Stimulated activated naive CD8-positive, alpha-beta T cell treated with anti-CD3 and anti-CD28 coated beads, Interleukin-15, Interleukin-2, amounts not matched to agents 100 ng/mL and 50 ng/mL, for 24 hours (primary cell): ENCODE measurements around the gene PDIA5.
"Not testable (repeated sequence)": the region's sequence is repeated elsewhere in the genome, so short reads cannot be mapped to it uniquely, and the experiment has no call there.

Source experiments
- H3K27ac Mint-ChIP-seq: one replicate; pipeline ENCODE4 v1.8.0; 2021; ENCODE audit warnings: mild to moderate bottlenecking, mixed read lengths
- H3K27me3 Mint-ChIP-seq: one replicate; pipeline ENCODE4 v1.8.0; 2021; ENCODE audit warnings: mixed read lengths
- H3K36me3 Mint-ChIP-seq: one replicate; pipeline ENCODE4 v1.8.0; 2021; ENCODE audit warnings: low read depth, mixed read lengths
- H3K4me1 Mint-ChIP-seq: one replicate; pipeline ENCODE4 v1.8.0; 2021; ENCODE audit warnings: low read depth, mixed read lengths
- H3K4me3 Mint-ChIP-seq: one replicate; pipeline ENCODE4 v1.8.0; 2021; ENCODE audit warnings: mild to moderate bottlenecking, mixed read lengths
- H3K9me3 Mint-ChIP-seq: one replicate; pipeline ENCODE4 v1.8.0; 2021; ENCODE audit warnings: mixed read lengths

Gene PDIA5

GRCh38 chr3:123143669-123144411 is 77.0 kb downstream of the PDIA5 start:
- no peak overlapping the region for H3K4me3 Mint-ChIP-seq
- peaks cover 70% of the 10 kb centered on the region for H3K36me3 Mint-ChIP-seq
- H3K4me1 Mint-ChIP-seq: no peaks in the 10 kb centered on the region
- H3K9me3 Mint-ChIP-seq: peaks cover 2% of the 10 kb centered on the region
- no peaks in the 10 kb centered on the region for H3K27me3 Mint-ChIP-seq
- H3K27ac Mint-ChIP-seq: no peak overlapping the region

GRCh38 chr3:123147754-123148535 is 81.1 kb downstream of the PDIA5 start:
- no peaks in the 10 kb centered on the region for H3K27me3 Mint-ChIP-seq
- H3K9me3 Mint-ChIP-seq: peaks cover 11% of the 10 kb centered on the region
- peaks cover 77% of the 10 kb centered on the region for H3K36me3 Mint-ChIP-seq
- no peak overlapping the region for H3K4me3 Mint-ChIP-seq
- no peaks in the 10 kb centered on the region for H3K4me1 Mint-ChIP-seq
- H3K27ac Mint-ChIP-seq: no peak overlapping the region

DNA sequence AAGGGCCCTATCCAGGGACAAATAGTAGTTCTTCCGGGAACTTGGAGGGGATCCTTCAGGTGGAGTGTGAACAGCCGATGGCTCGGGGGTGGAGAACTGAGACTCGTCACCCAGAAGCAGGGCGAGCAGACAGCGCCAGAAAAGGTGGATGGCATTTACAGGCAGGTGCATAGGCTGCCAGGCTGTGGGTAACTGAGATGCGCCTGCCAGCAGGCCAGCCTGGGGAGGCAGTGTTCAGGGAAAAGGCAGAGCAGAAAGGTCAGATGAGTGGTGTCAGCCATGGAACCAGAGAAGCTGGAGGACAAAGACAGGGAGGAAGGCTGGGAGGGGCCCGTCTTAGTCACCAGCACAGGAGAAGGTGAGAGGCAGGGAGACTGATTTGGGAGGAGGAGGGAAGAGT is 81.9 kb downstream of the PDIA5 start:
- no peak overlapping the region for H3K27ac Mint-ChIP-seq
- H3K9me3 Mint-ChIP-seq: peaks cover 11% of the 10 kb centered on the region
- H3K4me1 Mint-ChIP-seq: no peaks in the 10 kb centered on the region
- H3K4me3 Mint-ChIP-seq: no peak overlapping the region
- no peaks in the 10 kb centered on the region for H3K27me3 Mint-ChIP-seq
- H3K36me3 Mint-ChIP-seq: peaks cover 78% of the 10 kb centered on the region

DNA sequence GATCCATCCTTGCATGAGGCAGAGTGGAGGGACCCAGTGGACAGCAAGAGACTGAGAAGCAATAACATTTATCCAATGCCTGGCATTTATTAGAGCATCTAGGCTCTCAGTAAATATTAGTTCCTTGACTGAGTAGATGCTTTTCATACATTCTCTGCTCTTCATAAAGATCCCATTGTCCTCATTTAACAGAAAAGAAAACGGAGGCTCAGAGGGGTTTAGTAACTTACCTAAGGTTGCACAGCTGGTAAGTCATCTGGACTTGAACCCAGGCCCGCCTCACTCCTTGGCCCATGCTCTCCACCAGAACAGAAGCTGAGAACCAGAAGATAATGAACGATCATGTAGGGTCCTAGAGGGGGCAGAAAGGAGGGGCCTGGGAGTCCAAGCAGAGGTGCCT is 82.7 kb downstream of the PDIA5 start:
- H3K4me3 Mint-ChIP-seq: no peak overlapping the region
- H3K9me3 Mint-ChIP-seq: peaks cover 11% of the 10 kb centered on the region
- H3K36me3 Mint-ChIP-seq: peaks cover 78% of the 10 kb centered on the region
- no peak overlapping the region for H3K27ac Mint-ChIP-seq
- no peaks in the 10 kb centered on the region for H3K27me3 Mint-ChIP-seq
- H3K4me1 Mint-ChIP-seq: no peaks in the 10 kb centered on the region

- H3K27ac Mint-ChIP-seq: no peak overlapping the region
- H3K4me3 Mint-ChIP-seq: no peak overlapping the region
Measured at GRCh38 chr3:123150449-123151215, 83.8 kb downstream of the PDIA5 start.

DNA sequence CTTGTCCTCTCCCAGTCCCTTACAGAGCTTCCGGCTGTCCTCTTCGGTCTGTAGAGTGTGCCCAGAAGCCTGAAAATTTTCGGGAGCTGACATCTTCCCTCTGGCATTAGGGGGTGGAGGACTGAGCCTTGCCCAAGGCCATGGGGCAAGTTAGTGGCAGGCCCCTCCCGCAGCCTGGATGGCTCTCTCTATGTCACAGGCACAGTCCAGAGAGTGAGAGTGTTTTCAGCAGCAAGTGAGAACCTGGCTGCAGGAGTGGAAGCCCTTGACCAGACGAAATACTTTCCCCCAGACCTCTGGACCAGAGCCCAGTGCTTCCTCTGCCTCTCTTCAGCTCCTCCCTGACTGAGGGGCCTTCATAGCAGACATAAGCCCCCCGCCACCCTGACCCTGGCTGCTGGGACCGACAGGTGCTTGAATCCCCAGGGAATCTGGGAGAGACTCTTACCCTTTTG is 84.5 kb downstream of the PDIA5 start:
- Mint-ChIP-seq H3K36me3 (peaks cover 72% of the 10 kb centered on the region), H3K9me3 (peaks cover 11% of the 10 kb centered on the region), H3K4me1 (no peaks in the 10 kb centered on the region), H3K27me3 (no peaks in the 10 kb centered on the region), H3K27ac (no peak overlapping the region), H3K4me3 (no peak overlapping the region)

More at GRCh38 chr3:123150449-123151215, 83.8 kb downstream of the PDIA5 start:
- Mint-ChIP-seq H3K4me1 (no peaks in the 10 kb centered on the region), H3K9me3 (peaks cover 11% of the 10 kb centered on the region), H3K27me3 (no peaks in the 10 kb centered on the region), H3K36me3 (peaks cover 74% of the 10 kb centered on the region)

DNA sequence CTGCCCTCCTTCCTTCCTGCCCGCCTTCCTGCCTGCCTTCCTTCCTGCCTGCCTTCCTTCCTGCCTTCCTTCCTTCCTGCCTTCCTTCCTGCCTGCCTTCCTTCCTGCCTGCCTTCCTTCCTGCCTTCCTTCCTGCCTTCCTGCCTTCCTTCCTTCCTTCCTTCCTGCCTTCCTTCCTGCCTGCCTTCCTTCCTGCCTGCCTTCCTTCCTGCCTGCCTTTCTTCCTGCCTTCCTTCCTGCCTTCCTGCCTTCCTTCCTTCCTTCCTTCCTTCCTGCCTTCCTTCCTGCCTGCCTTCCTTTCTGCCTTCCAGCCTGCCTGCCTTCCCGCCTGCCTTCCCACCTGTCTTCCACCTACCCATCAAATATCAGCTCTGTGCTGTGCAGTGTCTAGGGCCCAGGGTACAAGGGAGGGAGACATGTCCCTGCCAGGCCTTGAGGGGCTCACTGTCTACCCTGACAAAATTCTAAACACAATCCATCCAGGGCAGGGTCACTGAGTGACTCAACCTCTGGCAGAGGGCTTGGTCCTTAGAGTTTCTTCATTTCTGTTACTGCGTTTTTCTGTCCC is 85.1 kb downstream of the PDIA5 start:
- not testable (repeated sequence) for H3K4me1 Mint-ChIP-seq, H3K27ac Mint-ChIP-seq, H3K27me3 Mint-ChIP-seq, H3K4me3 Mint-ChIP-seq
- peaks cover 11% of the 10 kb centered on the region for H3K9me3 Mint-ChIP-seq
- peaks cover 71% of the 10 kb centered on the region for H3K36me3 Mint-ChIP-seq

GRCh38 chr3:123152687-123153086 is 85.9 kb downstream of the PDIA5 start:
- Mint-ChIP-seq H3K4me1 (no peaks in the 10 kb centered on the region), H3K4me3 (no peak overlapping the region), H3K36me3 (peaks cover 66% of the 10 kb centered on the region), H3K9me3 (peaks cover 11% of the 10 kb centered on the region), H3K27me3 (no peaks in the 10 kb centered on the region), H3K27ac (no peak overlapping the region)

- Mint-ChIP-seq H3K36me3 (peaks cover 63% of the 10 kb centered on the region), H3K4me1 (no peaks in the 10 kb centered on the region), H3K4me3 (no peak overlapping the region), H3K27ac (no peak overlapping the region), H3K9me3 (peaks cover 11% of the 10 kb centered on the region), H3K27me3 (no peaks in the 10 kb centered on the region)
Measured at GRCh38 chr3:123153125-123154019, 86.5 kb downstream of the PDIA5 start.

DNA sequence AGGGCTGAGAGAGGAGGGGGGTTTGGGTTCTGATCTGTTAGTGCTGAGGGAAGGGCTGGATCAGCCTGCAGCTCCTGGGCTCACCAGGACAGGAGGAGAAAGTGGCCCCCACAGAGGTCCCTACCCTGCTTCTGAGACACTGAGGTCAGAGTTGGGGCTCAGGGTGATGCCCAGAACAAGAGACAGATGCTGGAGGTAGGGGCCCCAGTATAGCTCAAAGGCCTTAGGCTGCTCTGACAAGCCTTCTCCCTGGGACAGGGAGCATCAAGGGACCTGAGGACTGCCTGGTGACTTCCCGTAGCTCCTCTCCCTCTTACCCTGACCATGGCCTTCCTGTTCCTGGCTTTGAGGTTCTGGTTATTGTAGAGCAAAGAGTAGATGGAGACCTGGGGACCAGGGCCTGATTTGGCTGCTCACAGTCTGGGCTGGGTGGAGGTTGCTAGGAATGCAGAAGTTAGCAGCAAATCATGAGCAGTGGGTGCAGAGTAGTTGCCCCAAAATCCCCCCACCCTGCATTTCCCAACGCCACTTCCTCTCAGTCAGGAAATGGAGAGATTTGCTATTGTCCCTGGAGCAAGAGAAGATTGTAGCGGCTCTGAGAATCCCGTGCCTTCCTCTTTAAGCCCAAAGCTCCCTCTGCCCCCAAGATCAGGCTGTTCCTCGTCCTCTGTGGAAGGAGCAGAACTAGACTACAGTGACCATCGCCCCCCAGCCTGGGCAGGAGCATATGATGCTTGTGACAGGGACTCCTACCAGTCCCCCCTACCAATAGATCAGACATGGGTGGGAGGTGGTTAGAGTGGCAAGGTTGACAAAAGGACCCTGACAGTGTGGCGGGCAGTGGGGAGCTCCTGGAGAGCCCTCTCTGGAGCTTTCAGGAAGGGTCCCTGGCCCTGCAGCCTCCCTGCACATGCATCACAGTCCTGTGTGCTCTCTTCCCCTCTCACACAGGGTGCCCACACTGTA is 87.5 kb downstream of the PDIA5 start:
- H3K4me3 Mint-ChIP-seq: no peak overlapping the region
- no peaks in the 10 kb centered on the region for H3K4me1 Mint-ChIP-seq
- H3K27me3 Mint-ChIP-seq: no peaks in the 10 kb centered on the region
- no peak overlapping the region for H3K27ac Mint-ChIP-seq
- peaks cover 5% of the 10 kb centered on the region for H3K9me3 Mint-ChIP-seq
- H3K36me3 Mint-ChIP-seq: peaks cover 63% of the 10 kb centered on the region

DNA sequence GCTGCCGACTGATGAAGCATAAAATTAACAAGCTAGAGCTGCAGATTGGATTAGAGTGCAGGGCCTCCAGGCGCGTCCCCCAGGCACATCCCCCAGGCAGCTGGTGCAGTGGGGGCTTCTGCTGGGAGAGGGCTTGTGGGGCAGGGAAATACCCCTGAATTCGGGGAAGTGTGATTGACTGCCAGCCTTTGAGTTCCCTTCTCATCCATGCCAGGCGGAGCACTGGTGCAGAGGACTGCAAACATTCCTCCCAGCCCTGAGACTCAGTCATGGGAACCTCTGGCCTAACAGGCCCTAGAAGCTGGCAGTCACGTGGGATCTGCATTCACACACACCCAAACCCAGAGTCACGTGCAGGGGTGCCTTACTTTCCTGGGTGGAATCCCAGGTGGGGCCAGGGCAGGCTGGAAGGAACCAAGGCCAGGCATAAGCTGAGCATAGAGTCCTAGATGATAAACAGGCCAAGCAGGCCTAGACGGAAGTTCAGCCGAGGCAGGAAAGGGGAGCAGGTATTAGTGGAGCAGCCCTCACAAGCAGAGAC is 88.7 kb downstream of the PDIA5 start:
- Mint-ChIP-seq H3K27ac (peak overlapping the region; percentile 26), H3K27me3 (no peaks in the 10 kb centered on the region), H3K36me3 (peaks cover 63% of the 10 kb centered on the region), H3K4me3 (no peak overlapping the region), H3K4me1 (no peaks in the 10 kb centered on the region), H3K9me3 (peaks cover 5% of the 10 kb centered on the region)

DNA sequence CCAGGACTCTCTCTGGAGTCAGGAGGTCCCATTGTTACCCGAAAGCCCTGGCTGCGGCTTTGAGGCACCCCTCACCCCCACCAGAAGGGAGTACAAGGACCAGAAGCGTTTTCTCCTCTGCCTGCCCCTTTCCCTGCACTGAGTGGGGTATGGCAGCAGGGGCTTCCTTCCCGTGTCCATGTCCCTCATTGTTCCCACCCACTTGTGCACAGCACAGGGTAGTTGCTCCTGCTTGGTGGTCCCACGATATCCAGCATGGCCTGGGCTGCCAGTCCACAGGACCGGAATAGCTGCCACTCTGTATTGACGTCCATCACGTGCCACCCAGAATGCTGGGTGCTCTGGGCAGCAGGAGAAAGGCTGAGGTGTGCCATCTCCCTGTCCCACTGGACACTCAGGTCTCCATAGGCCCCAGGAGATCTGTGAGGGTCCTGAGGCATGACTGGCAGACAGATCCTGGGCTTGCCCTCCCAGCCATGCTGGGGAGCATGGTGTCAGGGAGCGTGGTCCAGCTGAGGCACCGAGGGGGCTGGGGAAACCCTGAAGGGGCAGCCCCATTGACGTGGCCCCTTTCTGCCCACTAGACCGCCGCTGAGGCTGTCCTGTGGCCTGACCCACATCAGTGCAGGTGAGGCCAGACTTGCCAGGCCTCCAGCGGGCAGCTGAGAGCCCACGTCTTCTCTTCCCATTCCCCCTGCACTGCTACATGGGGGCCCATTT is 89.6 kb downstream of the PDIA5 start:
- Mint-ChIP-seq H3K4me3 (no peak overlapping the region), H3K36me3 (peaks cover 62% of the 10 kb centered on the region), H3K9me3 (no peaks in the 10 kb centered on the region), H3K4me1 (no peaks in the 10 kb centered on the region), H3K27me3 (no peaks in the 10 kb centered on the region), H3K27ac (no peak overlapping the region)
